K562 (cell line): Measurements from ENCODE around the gene TACC3. TPM values are rescaled to one million over a fixed set of nuclear protein-coding genes. Genes with fewer than 3 reads are reported as not detected.
A peak's percentile ranks its signal among the peaks of the same experiment; 100 is the strongest.

Experiments used
- BRF1 ChIP-seq: IDR thresholded peaks from 3 replicates; pipeline ENCODE4 v1.6.1; 2011; ENCODE audit warnings: borderline replicate concordance, mild to moderate bottlenecking; ENCODE audit not compliant: insufficient read length; ENCODE audit errors: extremely low read depth
- CTCF ChIP-seq, 3 experiments: IDR thresholded peaks in 2 of 3; conservative IDR thresholded peaks in 1 of 3; 2 replicates each; pipeline ENCODE4 v1.5.1; 2011 to 2012; ENCODE audit warnings: low read length in 3 of 3, mild to moderate bottlenecking in 3 of 3, control low read depth in 2 of 3, improper control_type of control experiment in 1 of 3, inconsistent platforms in 1 of 3, low read depth in 1 of 3, mixed read lengths in 1 of 3, moderate library complexity in 1 of 3; ENCODE audit not compliant: insufficient read depth in 2 of 3
- CTCFL ChIP-seq: IDR thresholded peaks from 2 replicates; pipeline ENCODE4 v1.6.1; 2011; ENCODE audit warnings: borderline replicate concordance, low read depth, mild to moderate bottlenecking, moderate library complexity, low read length; ENCODE audit not compliant: insufficient read depth, poor library complexity, severe bottlenecking
- HNRNPK ChIP-seq: fragments of 200-400 bp; formaldehyde crosslinking; IDR thresholded peaks from one replicate; pipeline ENCODE4 v1.6.1; 2018; ENCODE audit warnings: mild to moderate bottlenecking, low read depth, low read length; ENCODE audit not compliant: poor library complexity, severe bottlenecking
- MAFK ChIP-seq: IDR thresholded peaks from 2 replicates; pipeline ENCODE4 v1.6.1; 2011; ENCODE audit warnings: low read length, improper control_type of control experiment
- MAX ChIP-seq: sonication (generic); formaldehyde crosslinking; IDR thresholded peaks from 2 replicates; pipeline ENCODE4 v1.9.0; 2022; ENCODE audit warnings: mild to moderate bottlenecking, missing genetic modification reagents
- MITF ChIP-seq: IDR thresholded peaks from 2 replicates; pipeline ENCODE4 v1.6.1; 2014; ENCODE audit warnings: antibody characterized with exemption
- MLLT1 ChIP-seq, 2 experiments: fragments of 450-650 bp; IDR thresholded peaks; 2 replicates each; pipeline ENCODE4 v1.6.1; 2016
- MXI1 ChIP-seq: IDR thresholded peaks from 2 replicates; pipeline ENCODE4 v1.6.1; 2011; ENCODE audit warnings: low read depth, mild to moderate bottlenecking, improper control_type of control experiment, low read length
- NRF1 ChIP-seq, 2 experiments: fragments of 450-650 bp; IDR thresholded peaks in 1 of 2; conservative IDR thresholded peaks in 1 of 2; 2 replicates each; pipeline ENCODE4 v1.6.1; 2014; ENCODE audit warnings: mild to moderate bottlenecking in 2 of 2
- NUFIP1 ChIP-seq: fragments of 450-650 bp; IDR thresholded peaks from 2 replicates; pipeline ENCODE4 v1.6.1; 2018; ENCODE audit not compliant: partially characterized antibody
- RCOR1 ChIP-seq, 2 experiments: IDR thresholded peaks; 2 replicates each; pipeline ENCODE4 v1.6.1; 2012; ENCODE audit warnings: low read depth in 2 of 2, low read length in 2 of 2, borderline replicate concordance in 1 of 2, improper control_type of control experiment in 1 of 2
- TAF1 ChIP-seq: IDR thresholded peaks from 2 replicates; pipeline ENCODE4 v1.6.1; 2011; ENCODE audit warnings: mild to moderate bottlenecking, low read length, moderate library complexity; ENCODE audit not compliant: insufficient read depth, control insufficient read depth, severe bottlenecking; ENCODE audit errors: extremely low read depth
- ZBTB1 ChIP-seq: sonication (generic); formaldehyde crosslinking; IDR thresholded peaks from 2 replicates; pipeline ENCODE4 v1.8.1; 2023; ENCODE audit warnings: missing genetic modification reagents, low read depth, mild to moderate bottlenecking, borderline replicate concordance
- ZFP30 ChIP-seq: fragments of 250-450 bp; sonication (Bioruptor Pico); IDR thresholded peaks from 2 replicates; pipeline ENCODE4 v1.8.0; 2022; ENCODE audit warnings: moderate library complexity, mild to moderate bottlenecking, inconsistent platforms, borderline replicate concordance
- ZNF133 ChIP-seq: fragments of 250-450 bp; sonication (Bioruptor Pico); IDR thresholded peaks from 2 replicates; pipeline ENCODE4 v1.4.0; 2020; ENCODE audit warnings: mild to moderate bottlenecking
- ZNF41 ChIP-seq: fragments of 250-450 bp; sonication (Bioruptor Pico); conservative IDR thresholded peaks from 2 replicates; pipeline ENCODE4 v1.4.0; 2020; ENCODE audit warnings: mild to moderate bottlenecking
- ZNF431 ChIP-seq: sonication (generic); formaldehyde crosslinking; IDR thresholded peaks from 2 replicates; pipeline ENCODE4 v1.8.0; 2022; ENCODE audit warnings: mild to moderate bottlenecking, missing genetic modification reagents
- ZNF79 ChIP-seq: fragments of 250-450 bp; sonication (Bioruptor Pico); IDR thresholded peaks from 2 replicates; pipeline ENCODE4 v1.4.0; 2020; ENCODE audit warnings: low read depth, mild to moderate bottlenecking, moderate library complexity
- polyA plus RNA-seq, 8 experiments: library from polyadenylated mRNA; depleted of rRNA in 4 of 8; stranded (reverse) in 5 of 8; unstranded in 3 of 8; fragments of >200 nt; fragmentation: Nextera tagmentation in 2 of 8; fragmentation: Illumina TruSeq in 1 of 8; extraction: Ambion mirVana in 2 of 8; extraction: Trizol in 1 of 8; gene quantifications; 2 replicates each; pipeline versions ENCODE4 v1.2.1 to v1.2.3, GENCODE V29; 2011 to 2014; ENCODE audit warnings: inconsistent platforms in 1 of 8, missing spikeins in 1 of 8
- total RNA-seq, 7 experiments: library from RNA; depleted of rRNA in 6 of 7; stranded (reverse); fragments of >200 nt in 6 of 7; fragmentation: Illumina TruSeq in 2 of 7; extraction: Trizol in 2 of 7; gene quantifications; 2 replicates each; pipeline versions ENCODE4 v1.2.1 to v1.2.3, GENCODE V29; 2011 to 2021; ENCODE audit warnings: low replicate concordance in 1 of 7

The TACC3 gene
- total and polyA plus RNA-seq, 9 of the 15 experiments (the other 6 are each of a cell fraction or from before 2014, with no cell fraction given), result 1.9 to 122 (median 55.6) TPM

GRCh38 chr4:1726146-1726934 is 5.0 kb downstream of the TACC3 start (continued):
- no peak for TF ChIP-seq NUFIP1
- TF ChIP-seq CTCF (IDR thresholded peaks at IDR 0.05 in 2 of 3, conservative IDR thresholded peaks at IDR 0.05 in 1 of 3; ENCODE audit: insufficient read depth in 2 of 3, low read depth in 1 of 3, low read length in 3 of 3), result peak; percentile 80 to 99 (median 92)
- TF ChIP-seq MAX (CRISPR knock-in tag), result 0 out of 2 replicates have a peak, but pooled peaks have one; percentile 7
- peak in 1 of 2 experiments; percentile 37; a peak in 1 of 4 replicates for TF ChIP-seq RCOR1 (IDR thresholded peaks at IDR 0.05; ENCODE audit: borderline replicate concordance in 1 of 2, low read depth in 2 of 2, low read length in 2 of 2)
- no peak for TF ChIP-seq ZNF133 (CRISPR knock-in tag)
- TF ChIP-seq ZFP30, result no peak
- TF ChIP-seq ZNF431, result no peak
- 0 out of 2 replicates have a peak, but pooled peaks have one; percentile 16 for TF ChIP-seq MAFK
- TF ChIP-seq ZNF41, result no peak
- TF ChIP-seq MITF, result no peak
- no peak for TF ChIP-seq ZBTB1
- TF ChIP-seq MXI1, result no peak
- TF ChIP-seq CTCFL, result peak; percentile 85
- TF ChIP-seq MLLT1 (IDR thresholded peaks at IDR 0.05), result no peak
- no peak for TF ChIP-seq BRF1
- TF ChIP-seq NRF1 (conservative IDR thresholded peaks at IDR 0.05 in 1 of 2, IDR thresholded peaks at IDR 0.05 in 1 of 2), result no peak
- TF ChIP-seq TAF1, result no peak
- no peak for TF ChIP-seq ZNF79 (CRISPR knock-in tag)
- TF ChIP-seq HNRNPK, result no peak
